ENCODE measurements around the gene RAB31. TPM values are rescaled to one million over a fixed set of nuclear protein-coding genes. Genes with fewer than 3 reads are reported as not detected.

Gene RAB31
- total RNA-seq, 4 donors from 2014 or later, result 27.1 to 54.4 (median 44.3) TPM

GRCh38 chr18:9712130-9712577, 4.1 kb downstream of the RAB31 start:
- H3K4me1 ChIP-seq, result peaks cover 0 to 30% (median 8%) of the 10 kb centered on the region in 4 donors
- H3K9me3 ChIP-seq, result no peaks in the 10 kb centered on the region
- TF ChIP-seq POLR2A (IDR thresholded peaks at IDR 0.05) (no peak), EP300 (IDR thresholded peaks at IDR 0.05) (no peak)
- TF ChIP-seq, protein P1, sequence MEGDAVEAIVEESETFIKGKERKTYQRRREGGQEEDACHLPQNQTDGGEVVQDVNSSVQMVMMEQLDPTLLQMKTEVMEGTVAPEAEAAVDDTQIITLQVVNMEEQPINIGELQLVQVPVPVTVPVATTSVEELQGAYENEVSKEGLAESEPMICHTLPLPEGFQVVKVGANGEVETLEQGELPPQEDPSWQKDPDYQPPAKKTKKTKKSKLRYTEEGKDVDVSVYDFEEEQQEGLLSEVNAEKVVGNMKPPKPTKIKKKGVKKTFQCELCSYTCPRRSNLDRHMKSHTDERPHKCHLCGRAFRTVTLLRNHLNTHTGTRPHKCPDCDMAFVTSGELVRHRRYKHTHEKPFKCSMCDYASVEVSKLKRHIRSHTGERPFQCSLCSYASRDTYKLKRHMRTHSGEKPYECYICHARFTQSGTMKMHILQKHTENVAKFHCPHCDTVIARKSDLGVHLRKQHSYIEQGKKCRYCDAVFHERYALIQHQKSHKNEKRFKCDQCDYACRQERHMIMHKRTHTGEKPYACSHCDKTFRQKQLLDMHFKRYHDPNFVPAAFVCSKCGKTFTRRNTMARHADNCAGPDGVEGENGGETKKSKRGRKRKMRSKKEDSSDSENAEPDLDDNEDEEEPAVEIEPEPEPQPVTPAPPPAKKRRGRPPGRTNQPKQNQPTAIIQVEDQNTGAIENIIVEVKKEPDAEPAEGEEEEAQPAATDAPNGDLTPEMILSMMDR (IDR thresholded peaks at IDR 0.05), result no peak
- H3K36me3 ChIP-seq, result no peaks in the 10 kb centered on the region
- DNase-seq (ENCODE audit: low spot score in 2 of 2), result no peak
- H3K4me3 ChIP-seq, result no peak overlapping the region
- no peaks in the 10 kb centered on the region for H3K27me3 ChIP-seq
- WGBS, 2 donors, result 75 to 76% methylated on average over 5 of the region's 5 CpGs
- no peak overlapping the region for H3K27ac ChIP-seq

DNA sequence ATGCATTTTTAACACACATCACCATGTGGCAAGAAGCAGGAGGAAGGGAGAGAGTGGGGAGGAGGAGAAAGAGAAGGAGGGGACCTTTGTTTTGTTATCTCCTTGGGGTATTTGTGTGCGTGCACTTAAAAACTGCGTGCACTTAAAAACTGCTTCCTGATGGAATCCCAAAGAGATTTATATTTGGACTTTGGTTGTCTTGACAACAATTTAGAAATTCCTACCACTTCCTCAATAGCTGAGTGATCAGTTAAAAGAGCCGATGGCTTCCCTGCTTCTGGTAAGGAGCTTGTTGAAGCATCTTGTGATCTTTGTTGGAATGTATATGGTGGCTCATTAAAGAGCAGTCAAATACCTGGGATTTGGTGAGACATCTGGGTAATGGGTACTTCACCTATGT, 4.5 kb downstream of the RAB31 start:
- Histone ChIP-seq H3K4me1 (peaks cover 0 to 25% (median 8%) of the 10 kb centered on the region in 4 donors), H3K4me3 (no peak overlapping the region), H3K9me3 (no peaks in the 10 kb centered on the region), H3K36me3 (no peaks in the 10 kb centered on the region), H3K27me3 (no peaks in the 10 kb centered on the region), H3K27ac (no peak overlapping the region)
- DNase-seq (ENCODE audit: low spot score in 2 of 2), result no peak
- no peak for TF ChIP-seq EP300 (IDR thresholded peaks at IDR 0.05)
- TF ChIP-seq, protein P1 (IDR thresholded peaks at IDR 0.05), result no peak
- no peak for TF ChIP-seq POLR2A (IDR thresholded peaks at IDR 0.05)
- WGBS, 2 donors, result 43 to 47% methylated on average over 3 of the region's 3 CpGs

DNA sequence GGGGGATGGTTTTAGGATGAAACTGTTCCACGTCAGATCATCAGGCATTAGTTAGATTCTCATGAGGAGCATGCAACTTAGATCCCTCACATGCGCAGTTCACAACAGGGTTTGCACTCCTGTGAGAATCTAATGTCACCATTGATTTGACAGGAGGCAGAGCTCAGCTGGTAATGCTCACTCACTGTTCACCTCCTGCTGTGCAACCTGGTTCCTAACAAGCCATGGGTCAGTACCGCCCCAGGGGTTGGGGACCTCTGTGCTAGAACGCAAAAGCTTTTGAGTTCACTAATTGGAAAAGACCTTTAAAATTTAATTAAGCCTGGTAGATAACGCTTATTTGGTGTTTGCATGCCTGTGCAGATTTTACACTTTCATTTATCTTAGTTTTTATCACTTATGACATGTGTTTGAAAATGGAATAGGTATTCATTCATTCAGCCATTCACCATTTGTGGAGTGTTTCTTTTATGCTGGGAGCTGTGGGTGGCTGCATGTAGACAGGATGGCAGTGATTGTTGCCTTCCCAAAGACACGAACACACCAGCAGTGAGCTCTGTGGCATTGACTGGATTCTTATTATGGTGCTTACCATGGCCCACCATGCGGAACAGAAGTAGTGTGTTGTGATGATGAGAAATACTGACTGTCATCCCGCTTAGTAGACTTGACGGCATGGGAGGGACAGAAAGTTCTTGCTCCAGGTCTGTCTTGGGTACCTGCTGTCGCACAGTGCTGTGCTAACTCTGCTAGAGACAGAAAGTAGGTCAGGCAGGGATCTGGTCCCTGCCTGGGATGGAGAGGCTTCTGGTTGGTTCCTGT, 6.4 kb downstream of the RAB31 start:
- Histone ChIP-seq H3K4me1 (peaks cover 0 to 21% (median 8%) of the 10 kb centered on the region in 4 donors), H3K27me3 (no peaks in the 10 kb centered on the region), H3K27ac (no peak overlapping the region), H3K4me3 (no peak overlapping the region), H3K36me3 (no peaks in the 10 kb centered on the region), H3K9me3 (no peaks in the 10 kb centered on the region)
- TF ChIP-seq POLR2A (IDR thresholded peaks at IDR 0.05) (no peak), EP300 (IDR thresholded peaks at IDR 0.05) (no peak)
- TF ChIP-seq, protein P1 (IDR thresholded peaks at IDR 0.05), result no peak
- WGBS, 2 donors, result 93 to 97% methylated on average over 10 of the region's 10 CpGs
- DNase-seq (ENCODE audit: low spot score in 2 of 2), result no peak

- no peaks in the 10 kb centered on the region for H3K36me3 ChIP-seq
- H3K4me3 ChIP-seq, result no peak overlapping the region
- 88% methylated on average over 3 of the region's 3 CpGs for WGBS, 2 donors
- no peak overlapping the region for H3K27ac ChIP-seq
- H3K4me1 ChIP-seq, result peaks cover 0 to 21% (median 8%) of the 10 kb centered on the region in 4 donors
- TF ChIP-seq EP300 (IDR thresholded peaks at IDR 0.05), result no peak
- no peak for TF ChIP-seq POLR2A (IDR thresholded peaks at IDR 0.05)
- no peaks in the 10 kb centered on the region for H3K9me3 ChIP-seq
- DNase-seq (ENCODE audit: low spot score in 2 of 2), result no peak
- H3K27me3 ChIP-seq, result no peaks in the 10 kb centered on the region
Observed at GRCh38 chr18:9715088-9715343, 6.9 kb downstream of the RAB31 start.

DNA sequence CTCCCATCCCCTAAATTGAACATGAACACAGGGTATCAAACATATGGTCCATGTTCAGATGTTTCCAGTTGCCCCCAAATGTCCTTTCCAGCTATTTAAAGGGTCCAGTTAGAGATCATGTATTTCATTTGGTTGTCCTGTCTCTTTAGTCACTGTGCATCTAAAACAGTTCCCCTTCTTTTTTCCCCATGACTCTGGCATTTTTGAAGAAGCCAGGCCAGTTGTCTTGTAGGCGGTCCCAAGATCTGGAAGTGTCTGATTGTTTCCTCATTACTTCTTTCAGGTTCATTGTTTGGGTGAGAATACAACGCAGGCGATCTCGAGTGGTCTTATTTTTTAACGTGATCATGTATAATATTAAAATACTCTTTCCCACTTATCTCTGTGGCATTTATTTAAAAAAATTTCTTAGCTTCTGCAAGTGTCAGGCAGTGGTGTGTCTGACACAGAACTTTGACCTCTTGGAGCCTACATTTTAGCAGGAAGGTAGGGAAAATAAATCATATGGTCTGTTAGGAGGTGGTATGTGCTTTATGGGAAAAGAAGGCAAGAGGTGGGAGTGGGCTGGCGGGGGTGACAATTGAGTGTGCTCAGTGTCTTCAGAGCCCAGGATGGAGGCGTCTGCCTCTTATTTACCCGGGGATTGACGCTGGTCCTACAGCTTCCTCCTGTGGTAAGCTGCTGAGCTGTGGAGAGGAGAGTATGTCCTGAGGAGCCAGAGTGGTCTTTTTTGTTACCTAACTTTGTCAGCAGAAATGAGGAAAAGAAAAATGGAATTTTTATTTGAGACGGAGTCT, 8.1 kb downstream of the RAB31 start:
- no peaks in the 10 kb centered on the region for H3K9me3 ChIP-seq
- H3K4me3 ChIP-seq, result no peak overlapping the region
- no peaks in the 10 kb centered on the region for H3K27me3 ChIP-seq
- H3K27ac ChIP-seq, result no peak overlapping the region
- WGBS, 2 donors, result 68 to 78% methylated on average over 10 of the region's 10 CpGs
- no peaks in the 10 kb centered on the region for H3K36me3 ChIP-seq
- TF ChIP-seq POLR2A (IDR thresholded peaks at IDR 0.05) (no peak), EP300 (IDR thresholded peaks at IDR 0.05) (no peak)
- TF ChIP-seq, protein P1 (IDR thresholded peaks at IDR 0.05), result no peak
- peaks cover 0 to 17% (median 6%) of the 10 kb centered on the region in 4 donors for H3K4me1 ChIP-seq
- DNase-seq (ENCODE audit: low spot score in 2 of 2), result no peak

All from tibial nerve (tissue), 4 donors.